ENCODE data around the gene WFDC10B.

Gene WFDC10B

GRCh38 chr20:45636513-45636912 is 68.3 kb downstream of the WFDC10B start:
- Histone ChIP-seq H2AFZ (ENCODE audit: low read depth, low read length) (no peak overlapping the region), H3K4me2 (ENCODE audit: insufficient read depth, low read length) (no peak overlapping the region), H4K20me1 (ENCODE audit: insufficient read depth, low read length) (no peaks in the 10 kb centered on the region), H3K9ac (ENCODE audit: low read depth, low read length) (no peak overlapping the region), H3K9me3 (ENCODE audit: insufficient read depth, low read length, severe bottlenecking) (no peaks in the 10 kb centered on the region), H3K4me1 (ENCODE audit: insufficient read depth, low read length) (no peaks in the 10 kb centered on the region), H3K79me2 (ENCODE audit: insufficient read depth, low read length) (no peaks in the 10 kb centered on the region), H3K27me3 (ENCODE audit: insufficient read depth, low read length, poor library complexity) (peaks cover 5% of the 10 kb centered on the region), H3K27ac (ENCODE audit: low read length) (no peak overlapping the region), H3K36me3 (ENCODE audit: insufficient read depth, low read length) (no peaks in the 10 kb centered on the region), H3K4me3 (ENCODE audit: low read depth in 1 of 2, low read length in 2 of 2) (no peak overlapping the region)
- ATAC-seq (ENCODE audit: insufficient read depth, low read depth) = no peak
- DNase-seq = no peak
- TF ChIP-seq CTCF (IDR thresholded peaks at IDR 0.05; ENCODE audit: borderline replicate concordance, extremely low read depth, low read length, poor library complexity, severe bottlenecking) = no peak
- no peak for TF ChIP-seq EZH2 (IDR thresholded peaks at IDR 0.05; ENCODE audit: borderline replicate concordance, low read depth, low read length, severe bottlenecking)

All from DND-41 (cell line).